GM19035 (cell line): ENCODE results near the gene CCDC188.

Experiments used
- ATAC-seq: cut with Tn5 transposase; IDR thresholded peaks from one replicate; pipeline ENCODE4 v1.9.1; 2021; ENCODE audit not compliant: unreplicated experiment

The CCDC188 gene

DNA sequence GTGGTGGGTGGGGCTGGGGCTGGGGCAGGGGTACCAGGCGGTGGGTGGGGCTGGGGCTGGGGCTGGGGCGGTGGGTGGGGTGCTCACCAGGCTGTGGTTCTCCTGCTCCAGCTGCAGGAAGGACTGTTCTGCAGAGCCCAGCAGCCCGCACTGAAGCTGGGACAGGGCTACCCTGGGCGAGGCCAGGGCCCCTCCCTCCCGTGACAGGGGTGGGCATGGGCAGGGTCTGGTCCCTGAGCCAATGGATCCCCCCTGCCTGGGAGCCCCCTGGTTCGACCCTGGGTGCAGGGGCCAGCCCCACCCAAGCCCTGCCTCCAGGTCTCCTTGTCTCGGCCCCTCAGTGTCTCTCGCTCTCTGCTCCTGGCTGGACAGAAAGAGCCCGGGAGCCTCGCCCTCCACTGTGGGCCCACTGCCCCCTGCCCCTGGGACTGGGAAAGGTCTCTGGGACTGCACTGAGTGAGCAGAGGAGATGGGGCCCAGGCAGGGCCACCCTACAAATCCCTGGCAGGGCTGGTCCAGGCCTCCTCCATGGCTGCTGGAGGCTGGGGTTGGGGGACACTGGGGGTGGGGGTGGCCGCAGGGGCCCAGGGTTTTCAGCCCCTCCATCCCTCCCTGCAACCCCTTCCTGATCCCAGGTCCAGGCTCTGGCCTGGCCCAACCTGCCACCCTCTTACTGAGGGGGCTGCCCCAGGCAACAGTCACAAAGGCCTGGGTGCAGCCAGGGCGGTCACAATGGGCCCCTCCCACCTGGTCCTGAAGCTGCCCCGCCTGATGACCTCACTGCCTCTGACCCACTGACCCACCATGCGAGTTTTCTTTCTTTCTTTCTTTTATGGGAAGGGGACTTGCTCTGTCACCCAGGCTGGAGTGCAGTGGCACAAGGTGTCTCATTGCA is at the start of gene CCDC188:
TSS of gene CCDC188 (minus strand) at position 675 of the 895 bp plus-strand sequence. CDS start at position 606, 69 bp downstream.
- ATAC-seq: no peak

DNA sequence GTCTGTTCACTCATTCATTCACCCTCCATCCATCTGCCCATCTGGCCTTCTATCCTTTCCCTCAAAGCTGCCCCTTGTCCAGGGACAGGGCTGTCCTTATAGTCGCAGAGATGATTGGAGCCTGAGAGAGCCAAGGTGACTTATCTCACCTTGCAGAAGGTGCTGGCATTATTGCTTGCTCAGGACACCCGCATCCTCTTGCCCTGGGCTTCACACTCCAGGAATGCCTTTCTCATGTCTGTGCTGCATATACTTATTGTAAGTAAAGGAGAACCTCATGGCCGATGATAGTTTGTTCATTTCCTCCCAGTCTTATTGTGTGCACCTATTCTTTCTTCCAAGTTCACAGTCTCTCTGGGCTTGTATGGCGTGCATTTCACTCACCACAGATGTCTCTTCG is 49.1 kb upstream of the CCDC188 start:
- no peak for ATAC-seq

DNA sequence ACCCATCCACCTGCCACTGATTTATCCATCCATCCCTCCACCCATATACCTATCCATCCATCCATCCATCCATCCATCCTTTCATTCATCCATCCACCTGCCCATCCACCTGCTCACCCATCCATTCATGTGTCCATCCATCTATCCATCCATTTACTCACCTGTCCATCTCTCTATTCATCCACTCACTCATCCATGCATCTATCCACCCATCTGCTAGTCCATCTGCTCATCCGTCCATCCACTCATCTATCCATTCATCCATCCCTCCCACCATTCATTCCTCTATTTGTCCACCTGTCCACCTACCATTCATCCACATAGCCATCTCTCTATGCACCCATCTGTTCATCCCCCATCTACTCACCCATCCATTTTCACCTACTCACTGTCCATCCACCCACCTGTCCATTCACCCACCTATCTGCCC is 48.6 kb upstream of the CCDC188 start:
- no peak for ATAC-seq

DNA sequence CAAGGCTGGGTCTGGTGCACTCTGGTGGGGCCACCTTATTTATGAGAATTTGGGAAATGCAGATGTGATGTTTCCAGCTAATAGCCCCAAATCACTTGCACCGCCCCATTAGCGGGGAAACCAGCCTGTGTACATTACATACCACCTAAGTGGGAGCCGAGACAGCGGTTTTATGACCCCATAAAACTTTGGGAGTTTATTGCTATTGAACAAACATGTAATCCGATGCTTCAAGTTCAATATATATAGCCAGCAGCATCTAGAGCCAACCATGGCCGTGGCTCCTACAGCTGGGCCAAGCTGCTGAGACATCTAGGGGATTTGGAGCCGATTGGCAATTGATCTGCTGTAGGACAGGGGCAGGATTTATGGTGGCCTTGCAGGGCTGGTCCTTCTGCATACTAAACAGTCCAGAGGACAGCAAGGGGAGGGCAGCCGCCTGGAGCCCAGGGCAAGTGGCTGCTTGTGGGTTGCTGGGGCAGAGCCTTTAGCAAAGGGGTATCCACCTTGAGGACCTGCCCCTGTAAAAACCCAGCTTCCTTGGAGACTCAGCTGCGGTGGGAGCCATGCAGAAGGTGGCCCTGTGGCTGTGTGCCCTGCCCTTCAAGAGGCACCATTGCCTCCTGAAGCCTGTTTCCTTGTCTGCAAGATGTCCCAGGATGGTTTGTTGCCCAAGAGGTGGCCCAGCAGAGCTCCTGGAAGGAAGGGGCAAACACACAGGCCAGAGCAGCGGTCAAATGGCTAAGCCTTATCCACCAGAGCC is 47.9 kb upstream of the CCDC188 start:
- ATAC-seq: no peak

DNA sequence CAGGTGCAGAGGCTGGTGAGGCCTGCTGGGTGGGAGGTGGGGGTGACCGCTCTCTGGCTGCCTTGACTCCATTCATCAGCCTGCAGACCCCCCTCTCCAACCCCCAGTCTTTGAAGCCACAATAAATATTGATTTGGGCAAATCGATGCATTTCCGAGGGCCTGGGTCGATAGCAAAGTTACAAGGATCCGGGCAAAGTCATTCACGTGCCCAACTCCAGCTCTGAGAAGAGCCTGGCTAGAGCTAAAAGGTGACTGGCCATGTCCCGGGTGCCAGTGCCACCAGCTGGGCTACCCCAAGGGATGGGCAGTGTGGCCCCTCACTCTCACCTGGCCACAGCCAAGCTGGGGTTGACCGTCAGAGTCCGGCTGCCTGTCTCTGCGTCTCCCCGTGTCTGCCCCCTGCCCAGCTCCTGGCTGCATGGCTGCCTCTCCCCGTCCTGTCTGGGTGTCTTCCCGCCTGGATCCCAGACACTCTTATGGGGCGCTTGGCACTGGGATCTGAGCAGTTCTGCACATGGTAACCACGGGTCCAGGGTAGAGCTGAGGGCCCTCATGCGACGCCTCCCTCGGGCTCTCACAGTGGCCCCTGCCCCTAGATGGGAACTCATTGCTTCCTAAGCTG is 46.7 kb upstream of the CCDC188 start:
- no peak for ATAC-seq

DNA sequence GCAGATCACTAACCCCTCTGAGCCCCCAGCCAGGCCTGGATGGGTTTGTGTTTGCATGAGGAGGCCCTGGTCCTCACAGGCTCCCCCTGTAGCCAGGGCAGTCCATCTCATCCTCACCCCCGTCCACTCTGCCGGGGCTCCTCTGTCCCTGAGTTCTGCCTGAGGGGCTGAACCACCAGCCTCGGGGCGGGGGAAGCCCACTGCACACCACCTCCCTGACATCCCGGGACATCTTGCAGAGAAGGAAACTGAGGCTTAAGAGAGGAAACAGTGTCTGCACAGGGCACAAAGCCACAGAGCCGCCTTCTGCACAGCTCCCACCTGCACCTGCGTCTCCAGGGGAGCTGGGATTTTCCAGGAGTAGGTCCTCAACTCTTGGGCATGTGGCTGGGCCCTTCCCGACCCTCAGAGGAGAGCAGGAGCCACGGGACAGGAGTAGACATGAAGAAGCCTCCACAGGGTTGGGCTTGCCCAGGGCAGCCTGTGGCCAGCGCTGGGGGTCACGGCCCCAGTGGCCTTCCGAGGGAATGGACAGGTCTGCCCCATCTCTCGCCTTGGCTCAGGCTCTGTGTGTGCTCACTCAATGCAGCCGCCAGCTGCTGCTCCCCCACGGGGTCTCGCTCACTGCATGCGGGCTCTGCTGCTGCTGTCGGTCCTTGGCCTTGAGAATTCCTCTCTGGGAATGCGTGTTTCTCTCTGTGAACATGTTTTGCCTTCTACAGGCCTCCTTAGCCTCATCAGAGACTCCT is 45.4 kb upstream of the CCDC188 start:
- ATAC-seq: no peak

DNA sequence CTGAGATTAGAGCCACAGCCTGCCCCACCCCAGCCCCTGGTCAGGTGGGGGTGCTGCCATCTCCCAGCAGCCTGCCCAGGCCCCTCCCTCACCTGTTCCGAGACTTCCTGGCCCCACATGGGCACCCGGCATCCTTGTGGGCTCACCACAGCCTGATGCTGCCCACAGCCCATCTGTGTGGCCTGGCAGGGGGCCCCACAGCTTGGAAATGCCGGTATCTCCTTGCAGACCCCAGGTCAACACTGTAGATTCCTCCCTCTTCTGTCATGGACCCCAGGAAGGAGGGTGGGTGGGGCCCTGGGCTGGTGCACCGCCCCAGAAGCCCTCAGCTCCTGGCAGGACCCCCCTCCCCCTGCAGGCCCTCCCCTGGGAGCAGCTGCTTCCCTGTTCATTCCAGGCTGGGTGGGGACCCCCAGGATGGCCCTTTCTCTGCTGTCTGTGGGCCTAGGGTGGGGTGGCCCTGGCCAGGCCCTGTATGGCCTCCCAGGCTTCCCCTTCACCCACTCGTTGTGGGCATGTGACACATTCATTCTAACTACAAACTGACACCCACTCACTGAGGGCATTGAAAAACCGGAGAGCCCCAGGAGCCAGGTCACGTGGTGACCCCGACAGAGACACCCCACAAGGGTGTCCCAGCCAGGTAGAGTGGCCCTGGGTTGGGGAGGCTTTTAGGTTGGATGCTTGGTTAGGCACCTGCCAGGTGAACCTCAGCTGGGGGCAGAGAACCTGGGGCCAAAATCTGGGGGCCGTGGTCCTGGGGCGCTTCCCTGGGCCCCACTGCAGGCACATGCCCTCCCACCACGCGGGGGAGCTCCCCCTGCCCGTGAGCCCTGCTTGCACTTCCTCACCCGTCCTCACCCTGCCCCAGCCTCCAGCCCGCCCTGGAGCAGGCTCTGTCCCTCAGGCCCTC is 44.1 kb upstream of the CCDC188 start:
- no peak for ATAC-seq

DNA sequence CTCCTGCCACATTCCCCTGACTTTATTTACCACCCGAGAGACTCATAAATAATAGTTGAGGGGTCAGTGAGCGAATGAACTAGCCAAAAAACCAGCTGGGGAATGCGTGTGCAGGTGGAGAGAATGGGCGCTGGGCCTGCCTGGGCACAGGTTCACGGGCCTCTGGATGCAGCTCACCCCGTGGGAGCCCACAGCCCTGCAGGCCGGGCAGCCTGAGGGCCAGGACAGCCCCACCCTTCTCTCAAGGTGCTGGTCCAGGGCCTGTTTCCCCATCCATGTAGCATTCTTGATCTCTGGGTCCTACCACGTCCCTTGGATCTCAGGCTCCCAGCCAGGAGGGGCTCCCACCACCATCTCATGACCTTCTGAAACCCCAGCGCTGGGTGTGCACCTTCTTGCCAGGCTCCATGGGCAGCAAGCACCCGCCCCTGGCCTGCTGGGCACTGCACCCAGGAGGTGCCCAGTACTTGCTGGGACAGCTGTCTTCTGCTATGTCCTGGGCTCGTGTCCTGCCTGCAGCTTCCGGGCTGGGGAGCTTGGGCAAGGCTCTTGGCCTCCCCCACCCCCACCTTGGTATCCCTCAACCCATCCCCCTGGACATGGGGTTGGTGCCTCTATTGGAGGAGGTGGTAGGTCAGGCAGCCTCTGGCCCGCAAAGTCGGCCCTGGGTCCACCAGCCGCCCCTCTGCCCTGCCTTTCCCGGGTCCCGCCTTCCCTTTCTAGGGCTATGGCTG is 43.1 kb upstream of the CCDC188 start:
- ATAC-seq: no peak

DNA sequence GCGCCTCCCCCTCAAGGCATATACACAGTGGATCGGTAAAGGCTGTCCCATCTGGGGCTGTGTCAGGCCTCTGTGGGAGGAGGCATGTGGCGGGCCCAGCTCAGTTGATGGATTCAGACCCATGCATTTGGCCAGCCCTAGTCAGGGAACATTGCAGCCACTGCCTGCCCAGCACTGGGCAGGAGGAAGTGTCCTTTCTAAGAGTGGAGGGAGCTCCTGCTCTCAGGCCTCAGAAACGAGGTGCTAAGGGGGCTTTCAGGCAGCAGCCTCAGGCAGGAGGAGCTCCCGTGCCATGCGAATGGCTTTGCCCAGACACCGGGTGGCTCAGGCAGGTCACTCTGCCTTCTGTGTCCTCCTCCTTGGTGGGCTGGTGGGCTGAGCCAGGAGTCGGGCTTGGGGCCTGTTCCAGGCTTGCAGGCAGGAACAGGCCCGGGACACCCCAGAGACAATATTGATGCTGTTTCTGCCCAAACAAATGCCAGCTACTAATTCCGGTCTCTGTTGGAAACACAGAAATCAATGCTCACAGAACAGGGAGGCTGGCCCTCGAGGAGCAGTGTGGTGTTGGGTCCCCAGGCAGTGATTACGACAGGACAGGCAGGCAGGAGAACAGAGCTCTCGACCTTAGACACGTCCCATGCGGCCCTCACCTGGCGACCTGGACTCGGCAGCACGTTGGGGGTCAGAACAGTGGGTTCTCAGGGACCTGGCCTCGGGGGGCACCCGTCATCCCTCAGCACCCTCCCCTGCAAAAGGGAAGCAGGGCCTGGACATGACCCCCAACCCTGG is 42.3 kb upstream of the CCDC188 start:
- ATAC-seq: no peak

DNA sequence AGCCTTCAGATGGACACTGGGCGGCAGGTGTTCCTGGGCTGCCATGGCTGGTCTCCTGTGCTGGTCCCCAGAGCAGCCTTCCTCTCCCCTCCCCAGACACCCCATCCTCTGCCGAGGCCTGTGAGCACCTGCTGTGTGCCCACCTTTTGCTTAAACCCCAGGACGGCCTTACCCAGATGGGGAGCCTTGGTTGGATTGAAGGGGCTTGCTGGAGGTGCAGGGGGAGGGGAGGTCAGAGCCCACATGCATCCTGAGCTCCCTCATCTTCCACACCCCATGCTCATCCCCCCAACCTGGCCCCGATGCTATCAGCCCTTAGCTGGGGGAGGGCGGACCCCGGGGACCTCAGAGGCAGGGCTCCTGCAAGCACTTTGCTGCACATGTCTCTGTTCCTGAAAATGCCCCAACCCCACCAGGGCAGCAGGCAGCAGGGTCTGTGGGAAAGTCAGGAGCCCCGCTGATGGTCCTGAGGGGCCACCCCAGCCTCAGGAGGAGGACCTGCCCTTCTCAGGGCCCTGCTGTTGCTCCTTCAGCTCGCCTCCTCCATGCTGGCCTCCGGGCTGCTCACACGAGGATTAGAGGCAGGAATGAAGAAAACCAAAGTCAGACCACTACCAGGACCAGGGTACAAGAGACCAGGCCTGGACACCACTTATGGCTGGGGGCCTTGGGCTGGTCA is 41.6 kb upstream of the CCDC188 start:
- ATAC-seq: no peak

DNA sequence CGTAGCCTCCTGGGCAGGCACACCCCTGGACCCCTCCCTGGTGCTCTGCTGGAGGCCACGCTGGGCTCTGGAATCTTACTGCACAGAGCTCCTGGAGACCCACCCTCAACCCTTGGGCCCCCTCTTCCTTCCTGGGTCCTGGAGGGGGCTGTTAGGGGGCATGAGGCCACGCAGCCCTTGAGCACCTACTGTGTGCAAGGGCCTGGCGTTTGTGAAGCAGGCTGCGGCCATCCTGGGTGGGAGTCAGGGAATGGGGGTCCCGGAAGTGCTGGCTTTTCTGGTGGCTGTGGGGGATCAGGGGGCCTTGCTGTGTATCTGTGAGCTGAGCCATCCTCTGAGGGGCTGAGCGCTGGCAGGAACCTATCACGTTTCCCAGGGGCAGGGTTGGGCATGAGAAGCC is 40.9 kb upstream of the CCDC188 start:
- no peak for ATAC-seq

DNA sequence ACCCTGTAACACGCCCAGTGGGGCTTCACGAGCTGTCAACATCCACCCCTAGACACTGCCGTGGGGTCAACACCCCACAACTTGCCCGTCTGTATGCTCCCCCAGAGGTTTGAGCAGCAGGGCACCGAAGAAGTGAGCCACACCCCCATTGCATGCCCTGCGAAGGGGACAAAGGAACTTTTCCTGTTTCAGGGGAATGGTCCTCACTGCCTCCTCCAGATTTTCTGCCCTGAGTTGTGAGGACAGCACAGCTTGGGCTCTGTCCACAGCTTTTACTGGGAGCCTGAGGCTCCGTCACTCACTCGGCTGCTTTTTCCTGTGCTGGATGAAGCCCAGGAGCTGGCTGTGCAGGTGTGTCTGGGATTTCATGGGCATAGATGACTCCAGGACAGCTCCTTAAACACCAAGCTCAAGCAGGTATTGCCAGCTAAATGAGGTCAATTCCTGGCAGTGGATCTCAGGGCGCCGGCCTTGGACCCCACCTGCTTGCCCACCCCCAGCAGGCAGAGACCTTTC is 40.2 kb upstream of the CCDC188 start:
- ATAC-seq: no peak

DNA sequence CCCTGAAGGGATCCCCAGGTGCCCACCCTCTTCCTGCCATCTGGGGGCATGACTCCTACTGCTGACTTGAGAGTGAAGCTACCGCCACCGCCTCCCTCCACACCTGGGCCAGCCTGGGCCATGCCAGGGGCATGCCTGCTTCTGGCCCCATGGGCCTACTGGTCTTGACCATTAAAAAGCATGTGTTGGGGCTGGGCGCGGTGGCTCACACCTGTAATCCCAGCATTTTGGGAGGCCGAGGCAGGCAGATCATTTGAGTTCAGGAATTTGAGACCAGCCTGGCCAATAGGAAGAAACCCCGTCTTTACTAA is 37.7 kb upstream of the CCDC188 start:
- no peak for ATAC-seq

DNA sequence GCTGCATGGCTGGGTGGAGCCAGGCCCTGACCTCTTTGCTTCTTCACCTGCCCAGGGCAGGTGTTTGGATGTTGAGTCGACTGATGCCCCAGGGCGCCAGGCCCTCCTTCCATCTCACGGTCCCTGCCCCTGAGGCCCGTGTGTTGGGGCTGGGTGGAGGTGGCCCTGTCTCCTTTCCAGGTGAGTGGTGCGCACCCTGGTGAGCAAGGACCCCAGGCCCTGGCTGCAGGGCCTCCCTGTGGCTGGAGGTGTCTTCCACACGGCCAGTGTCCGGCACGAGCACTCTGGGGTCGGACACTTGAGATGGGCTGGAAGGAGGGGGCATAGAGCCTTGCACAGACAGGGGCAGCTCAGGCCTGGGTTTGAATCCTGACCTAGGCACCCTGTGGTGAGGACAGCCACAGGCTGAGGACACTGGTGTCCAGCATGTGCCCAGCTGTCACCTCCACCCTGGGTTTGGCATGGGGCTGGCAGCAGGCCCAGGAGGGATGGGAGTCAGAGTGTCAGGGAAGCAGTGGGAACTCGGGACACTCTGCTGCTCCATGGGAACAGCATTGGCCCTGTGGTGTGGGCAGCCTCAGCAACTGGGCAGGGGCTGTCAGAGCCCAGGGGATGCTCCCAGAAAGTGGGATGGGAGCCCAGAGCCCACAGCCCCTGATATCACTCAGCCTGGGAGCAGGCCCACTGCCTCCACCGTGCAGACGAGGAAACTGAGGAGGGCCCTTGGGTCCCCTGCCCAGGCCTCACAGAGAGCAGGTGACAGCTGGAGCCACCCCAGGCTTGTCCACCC is 37.1 kb upstream of the CCDC188 start:
- ATAC-seq: no peak

DNA sequence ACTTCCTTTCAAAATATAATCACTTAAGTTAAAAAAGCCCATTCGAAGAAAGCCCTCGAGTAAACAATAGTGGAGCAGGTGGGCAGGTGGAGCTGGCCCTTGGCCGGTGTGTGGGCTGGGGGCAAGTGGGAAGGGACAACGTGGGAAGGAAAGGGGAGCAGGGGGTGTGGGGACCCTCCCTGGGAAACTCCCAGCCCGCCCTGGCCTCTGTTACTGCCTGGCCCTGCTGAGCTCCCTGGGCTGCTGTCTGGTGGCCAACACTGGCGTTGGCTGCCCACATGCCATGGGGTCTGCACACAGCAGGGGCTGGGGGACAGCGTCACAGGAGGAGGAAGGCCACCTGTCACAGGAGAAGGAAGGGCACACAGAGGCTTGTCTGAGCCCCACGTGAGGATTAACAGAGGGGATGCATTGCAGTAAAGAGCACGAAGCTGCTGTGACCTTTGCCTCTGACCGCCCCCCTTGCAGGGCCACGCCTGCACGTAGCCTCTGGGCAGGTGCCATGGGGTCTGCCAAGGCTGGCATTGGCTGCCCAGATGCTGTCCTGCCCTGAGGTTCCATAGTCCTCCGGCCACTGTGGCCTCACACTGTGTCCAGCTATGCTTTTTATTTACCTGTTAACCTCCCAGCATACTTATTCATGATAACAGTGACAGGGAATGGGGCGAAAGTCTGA is 36.2 kb upstream of the CCDC188 start:
- ATAC-seq: no peak

DNA sequence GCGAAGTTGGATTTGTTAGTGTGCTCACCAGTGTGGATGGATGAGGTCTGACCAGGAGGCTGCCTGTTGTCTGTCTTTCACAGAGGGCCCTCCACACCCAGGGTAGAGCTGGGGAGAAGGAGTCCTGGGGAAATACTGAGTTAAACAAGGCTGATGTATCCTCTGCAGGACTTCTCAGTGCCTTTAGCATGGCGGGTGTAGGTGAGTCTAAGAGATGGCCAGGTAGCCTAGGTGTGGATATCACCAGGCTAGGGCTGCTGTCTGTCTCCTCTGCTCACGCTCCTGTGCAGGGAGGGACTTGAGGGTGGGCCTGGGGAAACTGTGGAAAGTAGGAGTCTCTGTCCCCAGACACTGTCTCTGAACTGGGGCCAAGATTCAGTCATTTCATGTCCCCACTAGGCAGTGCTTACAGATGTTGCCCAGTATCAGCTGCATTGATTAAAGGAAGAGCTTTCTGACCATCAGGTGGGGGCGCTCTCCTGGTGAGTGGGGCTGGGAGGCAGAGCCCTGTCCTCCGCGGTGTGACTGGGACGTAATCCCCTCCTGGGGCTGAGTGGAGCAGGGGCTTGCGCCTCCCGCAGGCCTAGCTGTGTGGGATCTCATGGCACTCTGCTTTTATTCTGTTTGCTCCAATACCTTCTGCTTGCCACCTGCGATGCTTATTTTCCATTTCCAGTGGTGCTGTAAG is 35.5 kb upstream of the CCDC188 start:
- ATAC-seq: no peak
